Coronary artery (tissue), 2 donors: ENCODE measurements around the gene EPAS1.

Experiments
- DNase-seq: peaks from one replicate; pipeline ENCODE4 v3.0.0-alpha.2; 2017; ENCODE audit warnings: low spot score
- H3K27ac ChIP-seq, 2 donors: fragments of 200-600 bp; sonication (generic); one replicate each; pipeline ENCODE4 v1.5.1; 2016 to 2019
- H3K4me3 ChIP-seq: fragments of 200-600 bp; sonication (generic); 2 replicates; pipeline ENCODE4 v1.5.1; 2016; ENCODE audit warnings: mild to moderate bottlenecking, moderate library complexity
- CTCF ChIP-seq: fragments of 200-600 bp; sonication (generic); IDR thresholded peaks from one replicate; pipeline ENCODE4 v1.5.1; 2019; ENCODE audit warnings: antibody characterized with exemption

EPAS1 gene

DNA sequence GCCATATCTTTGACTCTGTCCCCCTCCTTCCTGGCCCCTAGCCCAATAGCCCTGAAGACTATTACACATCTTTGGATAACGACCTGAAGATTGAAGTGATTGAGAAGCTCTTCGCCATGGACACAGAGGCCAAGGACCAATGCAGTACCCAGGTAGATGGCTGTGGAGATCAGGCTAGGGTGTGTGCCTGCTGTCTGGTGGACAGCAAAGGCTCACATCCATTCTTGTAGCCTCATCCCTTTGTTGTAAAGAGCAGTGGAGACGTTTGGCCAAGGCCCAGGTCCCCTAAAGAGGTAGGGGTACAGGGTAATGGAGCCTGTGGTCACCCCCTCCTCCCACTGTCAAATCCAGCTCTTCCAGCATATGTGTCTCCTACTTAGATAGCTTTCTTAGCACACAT, 81.4 kb downstream of the EPAS1 start:
- no peak for DNase-seq
- no peak overlapping the region for H3K4me3 ChIP-seq
- TF ChIP-seq CTCF = no peak
- H3K27ac ChIP-seq = peak overlapping the region in 1 of 2 donors; percentile 67

- peak overlapping the region in 1 of 2 donors; percentile 21 for H3K27ac ChIP-seq
- H3K4me3 ChIP-seq = no peak overlapping the region
- no peak for DNase-seq
- TF ChIP-seq CTCF = no peak
Observed at GRCh38 chr2:46379213-46380037, 82.2 kb downstream of the EPAS1 start.

GRCh38 chr2:46380038-46380940, 83.1 kb downstream of the EPAS1 start:
- no peak for TF ChIP-seq CTCF
- no peak overlapping the region for H3K4me3 ChIP-seq
- DNase-seq = no peak
- peak overlapping the region in 1 of 2 donors; percentile 21 for H3K27ac ChIP-seq

DNA sequence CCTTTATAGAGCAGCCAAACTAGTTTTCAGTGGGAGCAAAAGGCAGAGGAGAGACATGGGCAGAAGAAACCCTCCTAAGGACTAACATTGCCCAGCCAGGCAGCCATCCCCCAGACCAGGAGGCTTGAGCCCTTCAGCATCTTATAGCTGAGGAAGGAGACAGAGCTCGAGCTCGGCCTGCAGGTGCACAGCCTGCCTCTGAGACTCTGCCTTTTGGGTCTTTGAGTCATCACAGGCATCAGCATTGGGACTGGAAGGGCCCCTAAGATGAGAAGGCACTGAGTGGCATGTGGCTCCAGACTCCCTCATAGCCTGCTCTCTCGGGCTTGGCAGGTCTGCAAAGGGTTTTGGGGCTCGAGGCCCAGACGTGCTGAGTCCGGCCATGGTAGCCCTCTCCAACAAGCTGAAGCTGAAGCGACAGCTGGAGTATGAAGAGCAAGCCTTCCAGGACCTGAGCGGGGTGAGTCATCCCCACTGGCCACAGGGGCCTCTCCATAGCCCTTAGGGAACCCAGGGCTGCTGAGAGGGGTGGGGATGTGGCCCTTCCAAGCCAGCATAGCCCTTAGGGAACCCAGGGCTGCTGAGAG, 84.1 kb downstream of the EPAS1 start:
- TF ChIP-seq CTCF = no peak
- Histone ChIP-seq H3K4me3 (no peak overlapping the region), H3K27ac (peak overlapping the region in 1 of 2 donors; percentile 22)
- DNase-seq = no peak

DNA sequence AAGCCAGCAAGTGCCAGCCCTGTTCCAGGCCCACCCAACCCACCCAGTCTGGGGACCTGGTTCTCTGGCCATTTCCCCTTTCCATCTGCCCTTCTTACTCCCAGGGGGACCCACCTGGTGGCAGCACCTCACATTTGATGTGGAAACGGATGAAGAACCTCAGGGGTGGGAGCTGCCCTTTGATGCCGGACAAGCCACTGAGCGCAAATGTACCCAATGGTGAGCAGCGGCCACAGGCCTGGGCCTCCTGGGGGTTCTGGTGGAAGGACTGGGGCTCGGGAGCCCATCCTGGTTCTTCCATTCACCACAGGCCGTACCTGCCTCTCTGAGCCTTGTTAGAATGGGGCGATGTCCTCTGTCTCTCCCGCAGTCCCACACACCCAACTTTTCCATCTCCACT, 84.7 kb downstream of the EPAS1 start:
- Histone ChIP-seq H3K27ac (peak overlapping the region in 1 of 2 donors; percentile 22), H3K4me3 (no peak overlapping the region)
- TF ChIP-seq CTCF = no peak
- no peak for DNase-seq

- no peak overlapping the region for H3K4me3 ChIP-seq
- H3K27ac ChIP-seq = no peak overlapping the region
- no peak for DNase-seq
- TF ChIP-seq CTCF = no peak
Observed at GRCh38 chr2:46382331-46383112, 85.3 kb downstream of the EPAS1 start.
